MCF 10A (cell line): ENCODE measurements around the gene EXOC4. TPM values are rescaled to one million over a fixed set of nuclear protein-coding genes. Genes with fewer than 3 reads are reported as not detected.

Experiments used
- BruUV-seq: library from RNA; stranded (reverse); fragments of 400-500 nt; replicated peaks from 2 replicates; lab custom pipeline; 2021; lab: Mats Ljungman, UMichigan
- CTCF ChIA-PET: fragments of 300-600 bp; sonication (Branson Sonifier 250); formaldehyde crosslinking; extraction: SDS; loops from one replicate; lab custom pipeline; 2021; ENCODE audit warnings: antibody characterized with exemption, inconsistent platforms; lab: Yijun Ruan, JAX
- POLR2A ChIA-PET: fragments of 300-600, 350-650 bp; sonication (Branson Sonifier 250); formaldehyde crosslinking; extraction: SDS; loops from one replicate; lab custom pipeline; 2020; ENCODE audit warnings: antibody characterized with exemption, inconsistent platforms; lab: Yijun Ruan, JAX
- DNase-seq: peaks from one replicate; pipeline ENCODE4 v3.0.0-alpha.2; 2018; ENCODE audit not compliant: unreplicated experiment
- H3K27ac Mint-ChIP-seq: one replicate; pipeline ENCODE4 v1.8.0; 2022; ENCODE audit warnings: mild to moderate bottlenecking, low read depth, mixed read lengths; ENCODE audit not compliant: unreplicated experiment
- H3K27me3 Mint-ChIP-seq: one replicate; pipeline ENCODE4 v1.8.0; 2022; ENCODE audit warnings: mixed read lengths; ENCODE audit not compliant: insufficient read depth, unreplicated experiment
- H3K36me3 Mint-ChIP-seq: one replicate; pipeline ENCODE4 v1.8.0; 2022; ENCODE audit warnings: mild to moderate bottlenecking, moderate library complexity, mixed read lengths; ENCODE audit not compliant: insufficient read depth, unreplicated experiment
- H3K4me1 Mint-ChIP-seq: one replicate; pipeline ENCODE4 v1.8.0; 2022; ENCODE audit warnings: mixed read lengths; ENCODE audit not compliant: insufficient read depth, unreplicated experiment
- H3K4me3 Mint-ChIP-seq: one replicate; pipeline ENCODE4 v1.8.0; 2022; ENCODE audit warnings: mild to moderate bottlenecking, moderate library complexity, mixed read lengths; ENCODE audit not compliant: unreplicated experiment
- H3K9me3 Mint-ChIP-seq: one replicate; pipeline ENCODE4 v1.8.0; 2022; ENCODE audit warnings: mixed read lengths; ENCODE audit not compliant: unreplicated experiment
- CTCF ChIP-seq: fragments of 200-600 bp; IDR thresholded peaks from one replicate; pipeline ENCODE4 v1.8.0; 2022; ENCODE audit warnings: antibody characterized with exemption, mild to moderate bottlenecking; ENCODE audit not compliant: unreplicated experiment
- intact Hi-C: fragments of 100-400 bp; cut with micrococcal nuclease; formaldehyde crosslinking; loops from 2 replicates; pipeline ENCODE4 v1.14.1; 2022
- total RNA-seq: library from RNA; stranded (reverse); gene quantifications from 2 replicates; pipeline ENCODE4 v1.2.3, GENCODE V29; 2022

The EXOC4 gene
- total RNA-seq, 1 experiment from 2014 or later = 105 TPM

- intact Hi-C loops = no loop called here
- no peak overlapping the region for H3K4me3 Mint-ChIP-seq
- peaks cover 24% of the 10 kb centered on the region for H3K4me1 Mint-ChIP-seq
- no peak for TF ChIP-seq CTCF
- H3K27me3 Mint-ChIP-seq = no peaks in the 10 kb centered on the region
- no peaks in the 10 kb centered on the region for H3K36me3 Mint-ChIP-seq
- no TSS peak for BruUV-seq
- no peaks in the 10 kb centered on the region for H3K9me3 Mint-ChIP-seq
- peak overlapping the region; percentile 89 for H3K27ac Mint-ChIP-seq
- ChIA-PET POLR2A (interaction anchor here (0.5 to 2.0 kb wide), 4 partner anchors 9 to 259 kb away, joined by 3 to 7 read pairs (median 3); no protein-coding TSS in a partner anchor), CTCF (interaction anchor here (0.5 to 1.2 kb wide), 2 partner anchors 23 to 233 kb away, joined by 4 read pairs; no protein-coding TSS in a partner anchor)
- DNase-seq = peak; percentile 69
Observed at GRCh38 chr7:133510326-133511055, 257.6 kb downstream of the EXOC4 start.

GRCh38 chr7:133511252-133511651 lies 258.4 kb downstream of the EXOC4 start:
- BruUV-seq = no TSS peak

DNA sequence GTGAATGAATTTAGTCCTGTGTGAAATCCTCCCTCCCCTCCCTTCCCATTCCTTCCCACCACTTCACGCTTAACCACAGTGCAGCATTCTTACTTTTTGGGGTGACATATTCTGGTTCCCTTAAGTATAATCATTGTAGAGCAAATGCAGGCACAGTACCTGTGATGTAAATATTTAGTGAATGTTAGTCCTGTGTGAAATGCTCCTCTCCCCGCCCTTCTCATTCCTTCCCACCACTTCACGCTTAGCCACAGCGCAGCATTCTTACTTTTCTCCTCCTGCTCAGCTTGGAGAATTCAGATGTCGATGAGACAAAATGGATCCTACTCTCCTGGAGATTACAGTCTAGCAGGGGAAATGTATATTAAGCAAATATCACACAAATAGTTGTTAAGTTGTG lies 258.8 kb downstream of the EXOC4 start:
- Mint-ChIP-seq H3K36me3 (peaks cover 8% of the 10 kb centered on the region), H3K4me3 (peak overlapping the region; percentile 65), H3K9me3 (peaks cover 6% of the 10 kb centered on the region), H3K27ac (peak overlapping the region; percentile 89), H3K27me3 (no peaks in the 10 kb centered on the region), H3K4me1 (peaks cover 24% of the 10 kb centered on the region)
- TF ChIP-seq CTCF = no peak
- no peak for DNase-seq
- intact Hi-C loops = no loop called here
- POLR2A ChIA-PET = interaction anchor here (0.6 to 2.0 kb wide), 4 partner anchors 12 to 116 kb away, joined by 3 to 7 read pairs (median 3); no protein-coding TSS in a partner anchor
- no TSS peak for BruUV-seq
- CTCF ChIA-PET = interaction anchor here (0.6 to 1.2 kb wide), 3 partner anchors 230 to 388 kb away, joined by 3 to 4 read pairs (median 3); no protein-coding TSS in a partner anchor

More at GRCh38 chr7:133511252-133511651, 258.4 kb downstream of the EXOC4 start:
- DNase-seq = peak; percentile 53
- Mint-ChIP-seq H3K4me1 (peaks cover 24% of the 10 kb centered on the region), H3K27me3 (no peaks in the 10 kb centered on the region), H3K36me3 (peaks cover 4% of the 10 kb centered on the region), H3K9me3 (peaks cover 3% of the 10 kb centered on the region), H3K27ac (peak overlapping the region; percentile 89), H3K4me3 (peak overlapping the region; percentile 65)
- ChIA-PET CTCF (interaction anchor here (0.6 to 1.2 kb wide), 3 partner anchors 230 to 388 kb away, joined by 3 to 4 read pairs (median 3); no protein-coding TSS in a partner anchor), POLR2A (interaction anchor here (0.6 to 2.0 kb wide), 5 partner anchors 9 to 116 kb away, joined by 3 to 7 read pairs (median 3); no protein-coding TSS in a partner anchor)
- intact Hi-C loops = no loop called here
- no peak for TF ChIP-seq CTCF

DNA sequence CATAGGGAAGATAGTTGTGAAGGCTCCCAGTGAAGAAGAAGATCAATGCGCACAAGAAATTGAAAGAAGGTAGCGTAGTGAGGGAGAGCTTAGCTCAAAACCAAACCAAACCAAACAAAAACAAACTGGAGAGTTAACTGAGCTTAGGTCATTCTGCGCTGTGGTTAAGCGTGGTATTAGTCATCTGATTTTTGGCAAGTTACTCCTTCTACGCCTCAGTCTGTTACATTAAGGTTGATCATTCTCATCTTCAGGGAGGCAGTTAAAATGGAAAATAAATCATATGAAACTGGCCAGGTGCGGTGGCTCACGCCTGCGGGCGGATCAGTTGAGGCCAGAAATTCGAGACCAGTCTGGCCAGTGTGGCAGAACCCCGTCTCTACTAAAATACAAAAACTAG lies 259.7 kb downstream of the EXOC4 start:
- CTCF ChIA-PET = interaction anchor here (0.5 kb wide), 1 partner anchor 86 kb away, joined by 3 read pairs; no protein-coding TSS in a partner anchor
- TSS peak; percentile 35 for BruUV-seq
- peak; percentile 95 for DNase-seq
- no peak for TF ChIP-seq CTCF
- Mint-ChIP-seq H3K27me3 (no peaks in the 10 kb centered on the region), H3K4me3 (peak overlapping the region; percentile 65), H3K27ac (peak overlapping the region; percentile 89), H3K9me3 (peaks cover 6% of the 10 kb centered on the region), H3K4me1 (peaks cover 24% of the 10 kb centered on the region), H3K36me3 (peaks cover 8% of the 10 kb centered on the region)
- intact Hi-C loops = no loop called here
- POLR2A ChIA-PET = interaction anchor here (0.6 to 1.8 kb wide), 4 partner anchors 22 to 110 kb away, joined by 3 to 7 read pairs (median 4); no protein-coding TSS in a partner anchor
